K562 (cell line): ENCODE results near the gene SANBR. TPM values are rescaled to one million over a fixed set of nuclear protein-coding genes. Genes with fewer than 3 reads are reported as not detected.

ENCODE experiments used
- ADNP ChIP-seq: fragments of 200-800 bp; sonication (Bioruptor generic); IDR thresholded peaks from 2 replicates; pipeline ENCODE4 v1.6.1; 2016; ENCODE audit warnings: missing genetic modification characterization, missing compliant biosample characterization
- CBX8 ChIP-seq: fragments of 200-600 bp; sonication (generic); IDR thresholded peaks from 2 replicates; pipeline ENCODE4 v1.6.1; 2012; ENCODE audit warnings: borderline replicate concordance, mixed run types, low read depth, mild to moderate bottlenecking, moderate library complexity, mixed read lengths, low read length, control low read depth, inconsistent platforms; ENCODE audit not compliant: poor library complexity, severe bottlenecking; ENCODE audit errors: extremely low read depth
- FOXJ2 ChIP-seq: fragments of 200-800 bp; sonication (Bioruptor generic); IDR thresholded peaks from 2 replicates; pipeline ENCODE4 v1.6.1; 2016; ENCODE audit warnings: missing genetic modification characterization, missing compliant biosample characterization
- ILF3 ChIP-seq: fragments of 450-650 bp; IDR thresholded peaks from 2 replicates; pipeline ENCODE4 v1.6.1; 2018; ENCODE audit warnings: antibody characterized with exemption, mild to moderate bottlenecking, moderate library complexity, borderline replicate concordance
- KAT2B ChIP-seq: IDR thresholded peaks from one replicate; pipeline ENCODE4 v1.6.1; 2012; ENCODE audit warnings: low read depth, mild to moderate bottlenecking, control low read depth, inconsistent platforms, low read length, moderate library complexity
- MBD2 ChIP-seq: sonication (generic); IDR thresholded peaks from 2 replicates; pipeline ENCODE4 v1.6.1; 2016; ENCODE audit warnings: low read depth, borderline replicate concordance
- MTA2 ChIP-seq: fragments of 450-650 bp; IDR thresholded peaks from 2 replicates; pipeline ENCODE4 v1.6.1; 2016; ENCODE audit warnings: low read depth
- NFE2L1 ChIP-seq: fragments of 450-650 bp; IDR thresholded peaks from 2 replicates; pipeline ENCODE4 v1.6.1; 2016; ENCODE audit warnings: missing genetic modification characterization, low read depth, mild to moderate bottlenecking, missing compliant biosample characterization, moderate library complexity, borderline replicate concordance
- POLR3G ChIP-seq: IDR thresholded peaks from 2 replicates; pipeline ENCODE4 v1.6.1; 2011; ENCODE audit not compliant: insufficient read length, insufficient replicate concordance; ENCODE audit errors: extremely low read depth
- XRCC5 ChIP-seq: fragments of 200-400 bp; formaldehyde crosslinking; IDR thresholded peaks from 2 replicates; pipeline ENCODE4 v1.6.1; 2017; ENCODE audit warnings: low read depth, mild to moderate bottlenecking, low read length
- ZBTB17 ChIP-seq: fragments of 450-650 bp; formaldehyde crosslinking; IDR thresholded peaks from 2 replicates; pipeline ENCODE4 v1.4.0; 2020; ENCODE audit warnings: mild to moderate bottlenecking
- ZNF217 ChIP-seq: sonication (generic); formaldehyde crosslinking; IDR thresholded peaks from 2 replicates; pipeline ENCODE4 v1.8.0; 2022; ENCODE audit warnings: mild to moderate bottlenecking, missing genetic modification reagents
- ZNF699 ChIP-seq: fragments of 250-450 bp; sonication (Bioruptor Pico); IDR thresholded peaks from 2 replicates; pipeline ENCODE4 v1.8.0; 2021; ENCODE audit warnings: mild to moderate bottlenecking, moderate library complexity; ENCODE audit not compliant: insufficient replicate concordance
- ZNF764 ChIP-seq: fragments of 250-450 bp; sonication (Bioruptor Pico); IDR thresholded peaks from 2 replicates; pipeline ENCODE4 v1.4.0; 2020; ENCODE audit warnings: low read depth, mild to moderate bottlenecking, moderate library complexity
- polyA plus RNA-seq, 8 experiments: library from polyadenylated mRNA; depleted of rRNA in 4 of 8; stranded (reverse) in 5 of 8; unstranded in 3 of 8; fragments of >200 nt; fragmentation: Nextera tagmentation in 2 of 8; fragmentation: Illumina TruSeq in 1 of 8; extraction: Ambion mirVana in 2 of 8; extraction: Trizol in 1 of 8; gene quantifications; 2 replicates each; pipeline versions ENCODE4 v1.2.1 to v1.2.3, GENCODE V29; 2011 to 2014; ENCODE audit warnings: inconsistent platforms in 1 of 8, missing spikeins in 1 of 8
- total RNA-seq, 7 experiments: library from RNA; depleted of rRNA in 6 of 7; stranded (reverse); fragments of >200 nt in 6 of 7; fragmentation: Illumina TruSeq in 2 of 7; extraction: Trizol in 2 of 7; gene quantifications; 2 replicates each; pipeline versions ENCODE4 v1.2.1 to v1.2.3, GENCODE V29; 2011 to 2021; ENCODE audit warnings: low replicate concordance in 1 of 7
- TF ChIP-seq, protein P1 (sequence below), 2 experiments: fragments of 450-650 bp; formaldehyde crosslinking in 1 of 2; IDR thresholded peaks; 2 replicates each; pipeline versions ENCODE4 v1.4.0 to v1.6.1; 2014 to 2020; ENCODE audit warnings: mild to moderate bottlenecking in 2 of 2, borderline replicate concordance in 1 of 2, low read depth in 1 of 2
- TF ChIP-seq, protein P2 (sequence below), 2 experiments: IDR thresholded peaks; 2 replicates each; pipeline ENCODE4 v1.6.1; 2012; ENCODE audit warnings: improper control_type of control experiment in 2 of 2, low read depth in 2 of 2, low read length in 2 of 2, borderline replicate concordance in 1 of 2

The SANBR gene
- total and polyA plus RNA-seq, 9 of the 15 experiments (the other 6 are each of a cell fraction or from before 2014, with no cell fraction given) = 1.5 to 7.7 (median 6.2) TPM

DNA sequence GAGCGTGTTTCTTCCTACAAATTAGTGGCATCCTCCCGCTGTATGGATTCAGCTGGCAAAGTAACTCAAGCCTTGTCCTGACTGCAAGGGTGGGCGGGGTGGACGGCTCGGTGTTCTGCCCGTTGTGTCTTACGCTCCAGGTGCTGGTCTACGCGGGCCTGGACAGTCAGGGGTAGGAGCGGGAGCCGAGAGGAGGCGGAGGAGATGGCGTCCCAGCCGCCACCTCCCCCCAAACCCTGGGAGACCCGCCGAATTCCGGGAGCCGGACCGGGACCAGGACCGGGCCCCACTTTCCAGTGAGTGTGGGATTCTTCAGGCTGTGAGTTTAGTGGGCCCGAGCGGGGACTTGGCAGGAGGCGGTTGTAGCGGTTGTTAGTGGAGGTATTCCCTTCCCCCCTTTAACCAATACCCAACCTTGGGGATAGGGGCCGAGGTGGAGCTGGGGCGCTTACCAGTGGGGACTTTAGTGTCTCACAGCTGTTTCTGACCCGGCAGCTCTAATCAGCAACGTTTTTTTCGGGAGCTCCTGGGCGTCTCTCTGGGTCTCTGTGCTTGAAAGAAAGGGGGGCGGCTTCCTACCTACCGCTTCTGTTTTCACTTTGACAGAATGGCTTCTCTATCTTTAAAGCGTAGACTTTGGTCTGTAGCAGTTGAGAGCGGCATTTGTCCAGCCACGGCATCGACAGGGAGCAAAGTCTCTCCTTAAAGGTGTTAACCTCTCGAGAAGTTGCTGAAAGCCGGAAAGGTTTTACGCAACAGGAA lies 47.9 kb upstream of the SANBR start, which contains the start of the genes PEX13 and PUS10 (continued):
- TF ChIP-seq CBX8 (no peak), NFE2L1 (tag) (no peak), ZNF764 (CRISPR knock-in tag) (no peak), ADNP (no peak), XRCC5 (peak; percentile 9), ZNF217 (CRISPR knock-in tag) (no peak), KAT2B (no peak), FOXJ2 (tag) (no peak), ILF3 (peak; percentile 57; the same call in 1 of the 2 replicates), POLR3G (no peak), ZBTB17 (CRISPR knock-in tag) (peak; percentile 100), MTA2 (no peak), MBD2 (peak; percentile 58; the same call in 1 of the 2 replicates), ZNF699 (CRISPR knock-in tag) (no peak)
- TF ChIP-seq, protein P1, sequence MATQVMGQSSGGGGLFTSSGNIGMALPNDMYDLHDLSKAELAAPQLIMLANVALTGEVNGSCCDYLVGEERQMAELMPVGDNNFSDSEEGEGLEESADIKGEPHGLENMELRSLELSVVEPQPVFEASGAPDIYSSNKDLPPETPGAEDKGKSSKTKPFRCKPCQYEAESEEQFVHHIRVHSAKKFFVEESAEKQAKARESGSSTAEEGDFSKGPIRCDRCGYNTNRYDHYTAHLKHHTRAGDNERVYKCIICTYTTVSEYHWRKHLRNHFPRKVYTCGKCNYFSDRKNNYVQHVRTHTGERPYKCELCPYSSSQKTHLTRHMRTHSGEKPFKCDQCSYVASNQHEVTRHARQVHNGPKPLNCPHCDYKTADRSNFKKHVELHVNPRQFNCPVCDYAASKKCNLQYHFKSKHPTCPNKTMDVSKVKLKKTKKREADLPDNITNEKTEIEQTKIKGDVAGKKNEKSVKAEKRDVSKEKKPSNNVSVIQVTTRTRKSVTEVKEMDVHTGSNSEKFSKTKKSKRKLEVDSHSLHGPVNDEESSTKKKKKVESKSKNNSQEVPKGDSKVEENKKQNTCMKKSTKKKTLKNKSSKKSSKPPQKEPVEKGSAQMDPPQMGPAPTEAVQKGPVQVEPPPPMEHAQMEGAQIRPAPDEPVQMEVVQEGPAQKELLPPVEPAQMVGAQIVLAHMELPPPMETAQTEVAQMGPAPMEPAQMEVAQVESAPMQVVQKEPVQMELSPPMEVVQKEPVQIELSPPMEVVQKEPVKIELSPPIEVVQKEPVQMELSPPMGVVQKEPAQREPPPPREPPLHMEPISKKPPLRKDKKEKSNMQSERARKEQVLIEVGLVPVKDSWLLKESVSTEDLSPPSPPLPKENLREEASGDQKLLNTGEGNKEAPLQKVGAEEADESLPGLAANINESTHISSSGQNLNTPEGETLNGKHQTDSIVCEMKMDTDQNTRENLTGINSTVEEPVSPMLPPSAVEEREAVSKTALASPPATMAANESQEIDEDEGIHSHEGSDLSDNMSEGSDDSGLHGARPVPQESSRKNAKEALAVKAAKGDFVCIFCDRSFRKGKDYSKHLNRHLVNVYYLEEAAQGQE (IDR thresholded peaks at IDR 0.05; ENCODE audit: borderline replicate concordance) = peak; percentile 98
- TF ChIP-seq, protein P1 (CRISPR knock-in tag; IDR thresholded peaks at IDR 0.05; ENCODE audit: low read depth) = no peak
- TF ChIP-seq, protein P2, sequence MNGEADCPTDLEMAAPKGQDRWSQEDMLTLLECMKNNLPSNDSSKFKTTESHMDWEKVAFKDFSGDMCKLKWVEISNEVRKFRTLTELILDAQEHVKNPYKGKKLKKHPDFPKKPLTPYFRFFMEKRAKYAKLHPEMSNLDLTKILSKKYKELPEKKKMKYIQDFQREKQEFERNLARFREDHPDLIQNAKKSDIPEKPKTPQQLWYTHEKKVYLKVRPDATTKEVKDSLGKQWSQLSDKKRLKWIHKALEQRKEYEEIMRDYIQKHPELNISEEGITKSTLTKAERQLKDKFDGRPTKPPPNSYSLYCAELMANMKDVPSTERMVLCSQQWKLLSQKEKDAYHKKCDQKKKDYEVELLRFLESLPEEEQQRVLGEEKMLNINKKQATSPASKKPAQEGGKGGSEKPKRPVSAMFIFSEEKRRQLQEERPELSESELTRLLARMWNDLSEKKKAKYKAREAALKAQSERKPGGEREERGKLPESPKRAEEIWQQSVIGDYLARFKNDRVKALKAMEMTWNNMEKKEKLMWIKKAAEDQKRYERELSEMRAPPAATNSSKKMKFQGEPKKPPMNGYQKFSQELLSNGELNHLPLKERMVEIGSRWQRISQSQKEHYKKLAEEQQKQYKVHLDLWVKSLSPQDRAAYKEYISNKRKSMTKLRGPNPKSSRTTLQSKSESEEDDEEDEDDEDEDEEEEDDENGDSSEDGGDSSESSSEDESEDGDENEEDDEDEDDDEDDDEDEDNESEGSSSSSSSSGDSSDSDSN (IDR thresholded peaks at IDR 0.05; ENCODE audit: borderline replicate concordance in 1 of 2, low read depth in 2 of 2, low read length in 2 of 2) = 0 out of 4 replicates have a peak, but pooled peaks of 1 of the 2 experiments have one; percentile 38
